GM13976 (cell line): Measurements from ENCODE around the gene HDAC5.
A peak's percentile ranks its signal among the peaks of the same experiment; 100 is the strongest.

Experiments used
- DNase-seq: peaks from one replicate; pipeline ENCODE4 v3.0.0; 2012; ENCODE audit warnings: low spot score
- in situ Hi-C: fragments of 300-500 bp; cut with MboI; formaldehyde crosslinking; loops from one replicate; pipeline ENCODE4 v1.12.0; 2022; ENCODE audit warnings: low sequenced_read_pairs, mixed read lengths, inconsistent platforms; ENCODE audit not compliant: unreplicated experiment
- TF ChIP-seq, protein P1 (sequence below): IDR thresholded peaks from 2 replicates; pipeline ENCODE4 v1.5.1; 2012; ENCODE audit warnings: borderline replicate concordance, mild to moderate bottlenecking; ENCODE audit not compliant: insufficient read depth; ENCODE audit errors: extremely low read depth, missing control alignments, control extremely low read depth

The HDAC5 gene

GRCh38 chr17:44123356-44124117, at the start of gene HDAC5:
HDAC5 (minus strand) TSS chr17:44123641; CDS start chr17:44117515, 6,126 bp downstream.
- in situ Hi-C loops: no loop called here
- peak; percentile 98 for DNase-seq
- TF ChIP-seq, protein P1, sequence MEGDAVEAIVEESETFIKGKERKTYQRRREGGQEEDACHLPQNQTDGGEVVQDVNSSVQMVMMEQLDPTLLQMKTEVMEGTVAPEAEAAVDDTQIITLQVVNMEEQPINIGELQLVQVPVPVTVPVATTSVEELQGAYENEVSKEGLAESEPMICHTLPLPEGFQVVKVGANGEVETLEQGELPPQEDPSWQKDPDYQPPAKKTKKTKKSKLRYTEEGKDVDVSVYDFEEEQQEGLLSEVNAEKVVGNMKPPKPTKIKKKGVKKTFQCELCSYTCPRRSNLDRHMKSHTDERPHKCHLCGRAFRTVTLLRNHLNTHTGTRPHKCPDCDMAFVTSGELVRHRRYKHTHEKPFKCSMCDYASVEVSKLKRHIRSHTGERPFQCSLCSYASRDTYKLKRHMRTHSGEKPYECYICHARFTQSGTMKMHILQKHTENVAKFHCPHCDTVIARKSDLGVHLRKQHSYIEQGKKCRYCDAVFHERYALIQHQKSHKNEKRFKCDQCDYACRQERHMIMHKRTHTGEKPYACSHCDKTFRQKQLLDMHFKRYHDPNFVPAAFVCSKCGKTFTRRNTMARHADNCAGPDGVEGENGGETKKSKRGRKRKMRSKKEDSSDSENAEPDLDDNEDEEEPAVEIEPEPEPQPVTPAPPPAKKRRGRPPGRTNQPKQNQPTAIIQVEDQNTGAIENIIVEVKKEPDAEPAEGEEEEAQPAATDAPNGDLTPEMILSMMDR: peak; percentile 47

DNA sequence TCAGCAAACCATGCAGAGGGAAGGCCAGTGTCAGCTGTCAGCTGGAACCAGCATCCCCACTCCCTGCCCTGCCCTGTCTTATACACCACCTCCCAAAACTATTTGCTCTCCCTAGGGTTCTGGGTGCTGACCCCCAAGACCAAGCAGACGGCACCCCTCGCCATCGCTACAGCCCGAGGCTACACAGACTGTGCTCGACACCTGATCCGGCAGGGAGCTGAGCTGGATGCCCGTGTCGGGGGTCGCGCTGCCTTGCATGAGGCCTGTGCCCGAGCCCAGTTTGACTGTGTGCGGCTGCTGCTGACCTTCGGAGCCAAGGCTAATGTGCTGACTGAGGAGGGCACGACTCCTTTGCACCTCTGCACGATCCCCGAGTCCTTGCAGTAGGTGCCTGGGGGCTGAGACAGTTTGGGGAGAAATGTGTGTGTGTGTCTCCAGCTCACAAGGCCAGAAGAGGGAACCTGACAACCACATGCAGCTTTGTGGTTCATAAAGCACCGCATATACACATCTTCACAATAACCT, 48.6 kb upstream of the HDAC5 start:
- in situ Hi-C loops: loop anchor here (25.0 kb wide), 1 partner anchor 235 kb away; the partner anchor contains the start of gene PPY
- TF ChIP-seq, protein P1: no peak
- DNase-seq: no peak

- DNase-seq: no peak
- in situ Hi-C loops: loop anchor here (25.0 kb wide), 1 partner anchor 233 kb away; the partner anchor contains the start of gene PPY
- TF ChIP-seq, protein P1: no peak
Observed at GRCh38 chr17:44170499-44171201, 47.2 kb upstream of the HDAC5 start, which contains the start of gene ASB16. ASB16 (plus strand) TSS chr17:44170704; CDS start chr17:44170790, 86 bp downstream.

GRCh38 chr17:44170135-44170498, 46.7 kb upstream of the HDAC5 start:
- in situ Hi-C loops: loop anchor here (25.0 kb wide), 1 partner anchor 233 kb away; the partner anchor contains the start of gene PPY
- TF ChIP-seq, protein P1: no peak
- no peak for DNase-seq

DNA sequence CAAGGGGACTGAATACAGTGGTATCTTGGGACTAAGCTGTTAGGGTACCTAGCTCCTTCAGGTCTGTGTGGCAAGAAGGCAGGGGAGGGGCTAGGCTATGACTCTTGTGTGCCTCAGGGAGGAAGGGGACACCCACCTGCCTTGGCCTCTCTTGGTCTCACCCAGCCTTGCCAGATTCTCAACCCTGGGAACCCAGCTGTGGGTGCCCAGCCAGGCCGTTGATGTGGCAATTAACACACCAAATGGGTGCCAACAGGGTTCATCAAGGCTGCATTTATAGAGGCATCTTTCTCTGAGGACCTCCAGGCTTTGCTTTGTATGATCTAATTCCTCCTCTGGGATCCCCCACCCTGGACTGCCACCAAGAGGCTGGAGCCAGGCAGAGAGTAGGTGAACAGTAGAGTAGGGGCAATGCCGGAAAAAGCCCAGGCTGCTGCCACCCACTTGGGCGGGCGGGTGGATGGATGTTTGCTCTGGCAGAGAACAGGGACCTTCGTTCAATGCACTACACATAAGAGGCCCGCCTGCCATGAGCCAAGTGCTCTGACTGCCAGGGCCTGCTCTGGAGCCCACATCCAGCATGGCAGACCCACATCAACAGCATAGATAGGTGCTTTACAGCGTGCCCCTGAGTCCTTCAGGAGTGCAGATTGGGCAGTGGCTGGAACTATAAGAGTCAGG, 43.9 kb upstream of the HDAC5 start:
- in situ Hi-C loops: loop anchor here (25.0 kb wide), 1 partner anchor 230 kb away; the partner anchor contains the start of gene PPY
- TF ChIP-seq, protein P1: no peak
- DNase-seq: no peak

DNA sequence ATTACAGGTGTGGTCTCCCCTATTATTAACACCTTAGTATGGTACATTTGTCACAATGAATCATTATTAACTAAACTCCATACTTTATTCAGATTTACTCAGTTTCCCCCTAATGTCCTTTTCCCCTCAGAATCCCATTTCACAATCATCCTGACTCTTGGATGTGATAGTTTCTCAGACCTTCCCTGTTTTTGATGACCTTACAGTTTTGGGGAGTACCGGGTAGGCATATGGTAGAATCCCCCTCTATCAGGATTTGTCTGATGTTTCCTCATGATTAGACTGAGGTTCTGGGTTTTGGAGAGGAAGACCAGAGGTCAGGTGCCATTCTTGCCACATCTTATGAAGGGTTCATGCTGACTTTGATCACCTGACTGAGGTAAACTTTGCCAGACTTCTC, 41.0 kb upstream of the HDAC5 start:
- TF ChIP-seq, protein P1: no peak
- no peak for DNase-seq
- in situ Hi-C loops: loop anchor here (25.0 kb wide), 1 partner anchor 227 kb away; the partner anchor contains the start of gene PPY
